ENCODE measurements around the gene COL2A1.

COL2A1 gene

DNA sequence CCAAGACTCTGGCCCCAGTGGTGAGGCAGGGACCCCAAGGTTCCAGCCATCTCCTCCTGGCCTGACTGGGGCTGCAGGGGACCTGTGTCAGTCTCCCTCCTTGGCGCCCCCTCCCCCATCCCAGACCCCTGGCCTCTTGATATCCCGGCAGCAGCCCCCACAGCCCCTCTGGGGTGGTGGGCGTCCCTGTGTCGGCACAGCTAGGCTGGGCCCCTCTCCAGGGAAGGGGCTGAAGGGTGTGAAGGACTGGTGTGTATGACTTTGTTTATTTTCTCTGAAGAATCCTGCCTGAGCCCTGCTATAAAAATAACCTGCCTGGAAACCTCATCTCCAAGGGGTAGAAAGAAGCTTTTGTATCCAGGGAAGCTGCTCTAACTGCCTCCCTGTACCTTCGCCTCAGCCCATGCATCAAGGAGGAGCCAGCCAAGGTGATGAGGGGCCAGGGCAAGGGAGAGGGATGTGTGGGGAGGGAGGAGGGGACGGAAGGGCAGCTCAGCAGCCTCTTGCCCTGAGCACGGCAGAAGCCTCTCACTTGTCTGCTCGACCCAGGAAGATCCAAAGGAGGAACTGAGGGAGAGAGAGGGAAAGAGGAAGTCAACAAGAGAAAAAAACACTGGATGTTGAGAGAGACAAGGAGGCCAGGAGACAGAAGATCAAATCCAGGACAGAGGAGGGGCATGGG is 25.4 kb upstream of the COL2A1 start:
- DNase-seq, result no peak

- no peak for DNase-seq
Observed at GRCh38 chr12:48028541-48029431, 24.5 kb upstream of the COL2A1 start.

GRCh38 chr12:48027183-48028002 is 23.1 kb upstream of the COL2A1 start:
- no peak for DNase-seq

DNA sequence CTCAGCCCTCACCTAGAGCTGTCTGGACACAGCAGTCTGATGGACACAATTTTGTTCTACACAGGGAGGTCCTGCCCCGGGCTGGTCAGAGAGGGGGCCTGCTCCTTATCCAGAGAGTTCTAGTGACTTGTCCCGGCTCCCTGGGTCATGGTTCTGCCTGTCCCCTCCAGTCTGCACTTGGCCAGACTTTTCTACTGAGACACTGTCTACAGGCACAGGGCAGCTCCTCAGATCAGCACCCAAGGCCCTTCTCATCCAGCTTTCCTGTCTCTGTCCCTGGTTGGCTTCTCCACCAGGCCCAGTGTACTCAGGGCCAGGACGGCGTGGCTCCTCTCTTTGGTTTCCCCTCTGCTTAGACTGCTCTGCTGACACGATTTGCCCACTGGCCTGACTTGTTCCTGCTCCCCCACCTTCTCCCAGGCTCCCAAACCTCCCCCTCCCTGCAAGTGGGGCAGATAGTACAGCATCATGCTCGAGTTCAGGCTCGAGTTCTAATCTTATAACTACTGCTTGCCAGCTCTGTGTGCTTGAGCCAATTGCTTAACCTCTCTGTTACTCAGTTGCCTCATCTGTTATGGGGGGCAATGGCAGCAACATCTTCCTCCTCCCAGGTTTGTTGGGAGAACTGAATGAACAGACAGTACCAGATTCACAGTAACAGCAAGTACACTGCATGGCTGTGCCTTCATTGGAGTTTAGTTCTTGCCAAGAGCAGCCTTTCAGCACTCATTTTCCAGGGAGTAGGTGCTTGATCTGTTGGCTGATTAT is 22.0 kb upstream of the COL2A1 start:
- DNase-seq, result no peak

DNA sequence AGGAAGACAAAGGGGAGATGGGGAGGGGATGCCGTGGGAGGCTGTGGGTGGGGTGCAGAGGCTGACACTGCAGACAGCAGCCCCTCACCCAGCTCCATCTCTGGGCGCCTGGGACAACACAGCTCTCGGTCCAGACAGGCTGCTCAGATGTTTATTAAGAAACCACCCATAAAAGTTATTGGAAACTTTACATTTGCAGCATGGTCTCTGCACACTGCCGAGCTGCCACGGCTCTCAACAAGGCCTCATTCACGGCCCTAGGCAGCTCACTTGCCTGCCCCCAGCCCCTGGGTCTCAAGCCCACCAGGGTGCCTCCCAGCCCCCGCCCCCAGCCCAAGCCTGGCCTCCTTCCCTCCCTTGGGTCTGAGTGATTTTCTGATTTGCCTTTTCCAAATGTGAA is 21.0 kb upstream of the COL2A1 start:
- no peak for DNase-seq

- DNase-seq, result no peak
Observed at GRCh38 chr12:48024735-48025134, 20.5 kb upstream of the COL2A1 start.

DNA sequence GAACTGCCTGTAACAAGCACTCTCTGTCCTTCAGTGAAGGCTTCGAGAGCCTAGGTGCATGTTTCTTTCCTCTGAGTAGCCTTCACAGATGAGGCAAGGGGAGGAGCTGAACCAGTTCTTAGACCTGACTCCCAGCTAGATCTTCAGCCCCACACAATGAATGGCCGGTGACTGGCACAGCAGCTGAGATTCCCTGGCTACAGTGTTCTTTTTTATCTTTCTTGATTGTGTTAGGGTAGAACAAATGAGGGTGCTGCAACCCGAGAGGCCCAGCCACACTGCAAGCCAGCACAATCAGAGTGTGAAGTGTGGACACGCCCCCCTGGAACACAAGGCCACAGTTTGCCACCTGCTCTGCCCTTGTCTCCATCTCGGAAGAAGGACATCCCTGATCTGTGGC is 19.1 kb upstream of the COL2A1 start:
- no peak for DNase-seq

GRCh38 chr12:48022676-48023385 is 18.6 kb upstream of the COL2A1 start:
- DNase-seq, result no peak

GRCh38 chr12:48022180-48022521 is 17.9 kb upstream of the COL2A1 start:
- no peak for DNase-seq

DNA sequence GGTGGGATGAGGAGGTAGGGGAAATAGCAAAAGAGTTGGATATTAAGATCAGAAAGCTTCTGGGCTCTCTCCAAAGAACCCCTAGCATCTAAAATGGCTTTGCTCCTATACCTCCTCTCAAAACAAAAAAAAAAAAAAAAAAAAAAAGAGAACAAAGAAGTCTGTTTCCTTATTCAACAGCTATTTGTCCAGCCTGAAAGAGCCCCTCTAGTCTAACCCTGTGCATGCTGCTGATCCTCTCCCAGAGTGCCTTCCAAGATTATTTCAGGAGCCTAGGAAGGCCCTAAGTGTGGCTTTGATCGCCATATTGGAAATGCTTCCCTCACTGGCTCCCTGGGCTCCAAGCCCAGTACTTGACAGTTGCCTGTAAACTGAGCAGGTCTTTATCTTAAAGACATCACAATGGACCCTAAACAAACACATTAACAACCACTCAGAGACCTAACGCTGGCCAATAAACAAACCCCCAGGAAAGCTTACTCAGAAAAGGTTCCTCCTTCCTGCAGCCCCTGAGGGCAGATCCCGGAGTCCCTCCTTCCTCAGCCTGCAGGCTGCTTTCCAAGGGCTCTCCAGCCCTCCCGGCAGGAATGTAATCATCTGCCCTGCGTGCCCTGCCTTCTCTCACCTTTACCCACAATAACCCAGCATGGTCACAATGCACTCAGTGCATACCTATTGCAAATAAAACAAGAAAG is 17.4 kb upstream of the COL2A1 start:
- no peak for DNase-seq

DNA sequence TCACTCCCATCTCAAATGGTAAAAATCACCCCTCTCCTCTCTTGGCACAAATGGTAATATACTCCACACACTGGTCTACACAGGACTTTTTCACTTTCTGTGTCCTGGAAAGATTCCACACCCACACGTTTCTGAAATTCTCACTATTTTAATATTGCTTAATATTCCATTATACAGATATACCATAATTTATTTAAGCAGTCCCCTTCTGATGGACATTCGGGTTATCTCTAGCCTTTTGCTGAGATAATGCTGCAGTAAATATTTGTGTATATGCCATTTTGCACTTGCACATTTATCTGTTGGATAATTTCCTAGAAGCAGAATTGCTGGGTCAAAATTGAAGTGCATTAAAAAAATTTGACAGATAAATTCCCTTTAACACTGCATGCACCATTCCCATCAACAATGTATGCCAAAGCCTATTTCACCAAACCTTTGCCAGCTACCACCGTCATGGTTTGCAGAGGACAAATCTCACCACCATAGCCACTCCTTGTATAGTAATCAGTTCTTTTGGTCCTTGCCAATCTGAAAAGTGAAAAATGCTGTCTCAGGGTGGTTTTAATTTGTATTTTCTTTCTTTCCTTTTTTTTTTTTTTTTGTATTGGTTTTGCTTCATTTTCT is 15.5 kb upstream of the COL2A1 start:
- DNase-seq, result no peak

GRCh38 chr12:48018618-48018995 is 14.3 kb upstream of the COL2A1 start:
- no peak for DNase-seq

DNA sequence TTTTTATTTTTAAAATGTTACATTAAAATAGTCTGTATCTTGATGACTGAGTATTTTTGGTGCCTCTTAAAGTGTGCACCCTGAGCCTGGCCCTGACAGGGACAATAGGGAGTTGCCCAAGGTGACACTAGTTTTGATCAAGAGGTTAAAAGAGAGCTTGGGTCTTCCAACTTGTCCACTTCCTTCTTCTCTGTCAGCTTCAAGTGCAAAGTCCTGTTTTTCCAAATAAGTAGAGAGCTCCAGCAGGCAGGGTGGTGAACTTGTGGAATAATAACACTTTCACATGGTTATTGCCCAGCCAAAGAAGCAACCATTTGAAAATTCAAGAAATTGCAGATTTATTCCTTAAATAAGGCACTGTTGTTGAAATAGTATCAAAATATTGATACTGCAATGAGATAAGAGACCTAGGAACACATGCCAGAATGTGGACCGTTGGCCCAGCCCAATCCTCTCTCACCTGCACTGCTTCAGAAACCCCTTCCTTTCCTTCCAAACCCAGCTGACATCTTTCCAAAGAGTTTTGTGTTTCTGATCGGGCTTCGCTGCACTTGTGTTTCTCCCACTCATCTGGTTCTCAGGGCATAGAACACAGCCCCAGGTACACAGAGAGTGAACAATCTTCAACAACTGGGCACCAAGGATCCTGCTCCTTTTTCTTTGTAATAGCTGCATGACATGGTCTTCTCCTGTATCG is 13.8 kb upstream of the COL2A1 start:
- no peak for DNase-seq

GRCh38 chr12:48017496-48017895 is 13.2 kb upstream of the COL2A1 start:
- DNase-seq, result no peak

GRCh38 chr12:48016373-48017020 is 12.2 kb upstream of the COL2A1 start:
- no peak for DNase-seq

GRCh38 chr12:48015954-48016353 is 11.7 kb upstream of the COL2A1 start:
- DNase-seq, result no peak

- DNase-seq, result no peak
Observed at GRCh38 chr12:48015129-48015528, 10.9 kb upstream of the COL2A1 start.

GRCh38 chr12:48013287-48013686 is 9.0 kb upstream of the COL2A1 start:
- no peak for DNase-seq

- DNase-seq, result no peak
Observed at GRCh38 chr12:48012070-48012469, 7.8 kb upstream of the COL2A1 start.

Measured in CD4-positive, alpha-beta T cell treated with Interferon gamma for 1 hour (primary cell).